Activated CD8-positive, alpha-beta memory T cell treated with anti-CD3 and anti-CD28 coated beads for 36 hours (primary cell): ENCODE results near the gene TCHHL1. TPM values are rescaled to one million over a fixed set of nuclear protein-coding genes. Genes with fewer than 3 reads are reported as not detected.

Experiments used
- CTCF ChIA-PET: fragments of 350-600 bp; sonication (Branson Sonifier 250); formaldehyde crosslinking; loops from one replicate; lab custom pipeline; 2021; ENCODE audit warnings: antibody characterized with exemption; lab: Charles Lee
- POLR2A ChIA-PET: fragments of 350-600 bp; sonication (Branson Sonifier 250); formaldehyde crosslinking; loops from one replicate; lab custom pipeline; 2021; ENCODE audit warnings: antibody characterized with exemption; lab: Charles Lee
- total RNA-seq, 2 experiments: library from RNA; stranded (reverse); gene quantifications; one replicate each; pipeline ENCODE4 v1.2.3, GENCODE V29; 2021

TCHHL1 gene
- total RNA-seq, 2 experiments from 2014 or later, result not detected

GRCh38 chr1:152047730-152048415 is 41.0 kb downstream of the TCHHL1 start:
- ChIA-PET POLR2A (interaction anchor here (1.3 to 2.8 kb wide), 3 partner anchors 11 to 141 kb away, joined by 4 to 18 read pairs (median 6); partner anchors contain the start of gene S100A11), CTCF (interaction anchor here (1.0 to 5.6 kb wide), 10 partner anchors 8 to 411 kb away, joined by 4 to 52 read pairs (median 5); partner anchors contain the start of gene S100A11)

GRCh38 chr1:152047413-152047729 is 41.5 kb downstream of the TCHHL1 start:
- ChIA-PET CTCF (interaction anchor here (1.0 to 5.6 kb wide), 7 partner anchors 12 to 411 kb away, joined by 4 to 52 read pairs (median 4); partner anchors contain the start of gene S100A11), POLR2A (interaction anchor here (1.5 to 2.8 kb wide), 2 partner anchors 11 to 13 kb away, joined by 4 to 18 read pairs; partner anchors contain the start of gene S100A11)

GRCh38 chr1:152044386-152044785 is 44.5 kb downstream of the TCHHL1 start:
- CTCF ChIA-PET, result interaction anchor here (5.6 kb wide), 1 partner anchor 9 kb away, joined by 52 read pairs; the partner anchor contains the start of gene S100A11
- POLR2A ChIA-PET, result no interaction called here

- ChIA-PET POLR2A (no interaction called here), CTCF (no interaction called here)
These were observed 45.0 kb downstream of the TCHHL1 start for GRCh38 chr1:152043870-152044269.

- ChIA-PET CTCF (interaction anchor here (0.6 to 1.0 kb wide), 3 partner anchors 15 to 873 kb away, joined by 3 read pairs; no protein-coding TSS in a partner anchor), POLR2A (no interaction called here)
These were observed 46.8 kb downstream of the TCHHL1 start for GRCh38 chr1:152042030-152042429.

GRCh38 chr1:152039886-152040285 is 49.0 kb downstream of the TCHHL1 start:
- CTCF ChIA-PET, result interaction anchor here (0.6 to 2.0 kb wide), 2 partner anchors 8 to 11 kb away, joined by 3 to 7 read pairs; no protein-coding TSS in a partner anchor
- POLR2A ChIA-PET, result no interaction called here

- CTCF ChIA-PET, result interaction anchor here (2.0 kb wide), 1 partner anchor 9 kb away, joined by 7 read pairs; no protein-coding TSS in a partner anchor
- POLR2A ChIA-PET, result no interaction called here
These were observed 49.4 kb downstream of the TCHHL1 start for GRCh38 chr1:152039461-152039860.

- POLR2A ChIA-PET, result no interaction called here
- CTCF ChIA-PET, result interaction anchor here (2.0 kb wide), 1 partner anchor 9 kb away, joined by 7 read pairs; no protein-coding TSS in a partner anchor
These were observed 50.0 kb downstream of the TCHHL1 start for GRCh38 chr1:152038871-152039270.

- ChIA-PET CTCF (interaction anchor here (0.6 to 3.8 kb wide), 7 partner anchors 10 to 1803 kb away, joined by 3 to 52 read pairs (median 4); no protein-coding TSS in a partner anchor), POLR2A (interaction anchor here (0.7 to 2.7 kb wide), 5 partner anchors 9 to 95 kb away, joined by 3 to 18 read pairs (median 4); no protein-coding TSS in a partner anchor)
These were observed 52.3 kb downstream of the TCHHL1 start, which contains the start of gene S100A11 for GRCh38 chr1:152036267-152037216. TSS of gene S100A11 (minus strand) at chr1:152037004. CDS start at chr1:152036915, 89 bp downstream.

GRCh38 chr1:152035539-152036266 is 53.2 kb downstream of the TCHHL1 start:
- POLR2A ChIA-PET, result interaction anchor here (2.7 kb wide), 1 partner anchor 12 kb away, joined by 18 read pairs; no protein-coding TSS in a partner anchor
- CTCF ChIA-PET, result interaction anchor here (0.7 to 3.8 kb wide), 3 partner anchors 9 to 145 kb away, joined by 3 to 52 read pairs (median 4); no protein-coding TSS in a partner anchor

GRCh38 chr1:152034654-152035538 is 54.0 kb downstream of the TCHHL1 start:
- ChIA-PET CTCF (interaction anchor here (0.7 to 3.8 kb wide), 4 partner anchors 12 to 151 kb away, joined by 3 to 52 read pairs (median 4); no protein-coding TSS in a partner anchor), POLR2A (interaction anchor here (0.6 to 2.7 kb wide), 3 partner anchors 13 to 977 kb away, joined by 4 to 18 read pairs (median 6); no protein-coding TSS in a partner anchor)

- POLR2A ChIA-PET, result interaction anchor here (0.6 to 1.1 kb wide), 2 partner anchors 13 to 977 kb away, joined by 4 to 6 read pairs; no protein-coding TSS in a partner anchor
These were observed 54.6 kb downstream of the TCHHL1 start for GRCh38 chr1:152034324-152034653.

More at GRCh38 chr1:152034324-152034653, 54.6 kb downstream of the TCHHL1 start:
- CTCF ChIA-PET, result interaction anchor here (0.7 to 3.8 kb wide), 5 partner anchors 13 to 151 kb away, joined by 3 to 52 read pairs (median 3); no protein-coding TSS in a partner anchor

Other genes starting within 250 kb of the TCHHL1 start
- 1 to 10 TPM; 1.5 to 1.7 TPM for gene C2CD4D, start 249.2 kb downstream of the TCHHL1 start, total RNA-seq
- not detected for gene THEM5, start 235.4 kb downstream of the TCHHL1 start, total RNA-seq
- 10 to 100 TPM; 28.7 to 31.8 TPM for gene THEM4, start 179.6 kb downstream of the TCHHL1 start, total RNA-seq
- gene S100A10, start 95.2 kb downstream of the TCHHL1 start, total RNA-seq, result 100 to 1,000 TPM; 285 to 288 TPM
- 100 to 1,000 TPM; 269 to 292 TPM for gene S100A11, start 52.1 kb downstream of the TCHHL1 start, total RNA-seq
- under 1 TPM; 0.17 TPM for gene TCHH, start 26.4 kb upstream of the TCHHL1 start, total RNA-seq
- gene RPTN, start 70.2 kb upstream of the TCHHL1 start, total RNA-seq, result not detected
- not detected for gene HRNR, start 135.1 kb upstream of the TCHHL1 start, total RNA-seq
- gene FLG, start 236.2 kb upstream of the TCHHL1 start, total RNA-seq, result not detected